KOPT-K1 (cell line): ENCODE results near the gene SNAPIN.
"Not testable (repeated sequence)": the region's sequence is repeated elsewhere in the genome, so short reads cannot be mapped to it uniquely, and the experiment has no call there.

ENCODE experiments used
- H3K27ac ChIP-seq: fragments of 200-600 bp; sonication (generic); 2 replicates; pipeline ENCODE4 v1.5.1; 2016; ENCODE audit warnings: antibody characterized with exemption, mild to moderate bottlenecking, low read depth, low read length; ENCODE audit not compliant: poor library complexity, severe bottlenecking
- H3K36me3 ChIP-seq: fragments of 200-600 bp; sonication (generic); 2 replicates; pipeline ENCODE4 v1.5.1; 2017; ENCODE audit warnings: antibody characterized with exemption, mild to moderate bottlenecking, low read length, moderate library complexity; ENCODE audit not compliant: insufficient read depth
- H3K9me3 ChIP-seq: fragments of 200-600 bp; sonication (generic); 2 replicates; pipeline ENCODE4 v1.5.1; 2017; ENCODE audit warnings: antibody characterized with exemption, low read length, mild to moderate bottlenecking; ENCODE audit not compliant: insufficient read depth, poor library complexity, severe bottlenecking

Gene SNAPIN

DNA sequence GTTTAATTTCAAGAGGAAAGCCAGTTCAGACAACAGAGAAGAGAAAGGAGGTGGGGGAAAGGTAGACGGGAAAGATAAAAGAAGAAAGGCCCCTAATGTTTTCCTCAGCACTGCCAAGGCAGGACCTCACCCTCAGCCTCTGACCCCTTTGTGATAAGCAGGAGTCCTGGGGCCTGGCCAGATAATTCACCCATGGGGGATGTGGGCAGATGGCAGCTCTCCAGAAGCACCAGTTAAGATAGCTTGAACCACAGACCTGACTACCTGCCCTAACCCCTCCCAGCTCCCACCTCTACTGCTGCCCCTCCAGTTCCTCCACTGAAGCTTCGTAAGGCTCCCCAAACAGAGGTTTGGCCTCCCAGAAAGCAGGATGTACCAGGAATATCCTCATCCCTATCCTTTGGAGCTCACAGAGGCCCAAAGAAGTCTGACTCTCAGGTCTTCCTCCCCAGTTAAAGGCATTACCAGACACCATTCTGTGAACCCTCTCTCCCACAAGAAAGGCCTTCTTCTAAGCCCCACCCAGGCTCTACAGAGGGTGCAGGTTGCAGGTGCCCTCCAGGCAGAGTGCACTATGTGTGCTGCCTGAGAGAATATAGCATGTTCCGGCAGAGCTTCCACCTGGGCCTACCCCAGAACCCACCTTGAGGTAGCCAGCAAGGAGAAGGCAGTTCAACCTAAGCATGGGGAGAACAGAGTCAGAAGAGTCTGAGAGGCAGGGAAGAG, 9.2 kb upstream of the SNAPIN start:
- Histone ChIP-seq H3K36me3 (peaks cover 38% of the 10 kb centered on the region), H3K9me3 (no peaks in the 10 kb centered on the region), H3K27ac (peak overlapping the region; percentile 15)

DNA sequence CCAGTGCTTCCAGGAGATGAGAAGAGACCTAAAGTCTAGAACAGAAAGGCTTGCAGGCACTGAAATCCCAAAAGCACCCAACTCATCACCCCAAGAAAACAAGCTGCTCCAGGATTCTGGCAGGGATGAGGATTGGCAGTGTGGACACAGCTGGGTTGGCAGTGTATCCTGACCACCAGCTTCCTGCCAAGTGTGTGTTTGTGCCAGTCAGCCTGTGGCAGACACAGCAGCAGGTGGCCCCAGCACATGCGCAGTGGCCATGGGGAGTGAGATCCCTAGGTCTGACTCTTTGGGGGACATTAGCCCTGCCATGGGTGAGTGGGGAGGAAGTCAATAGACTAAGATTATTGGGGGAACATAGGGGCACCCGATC, 8.7 kb upstream of the SNAPIN start:
- Histone ChIP-seq H3K27ac (peak overlapping the region; percentile 15), H3K36me3 (peaks cover 33% of the 10 kb centered on the region)

DNA sequence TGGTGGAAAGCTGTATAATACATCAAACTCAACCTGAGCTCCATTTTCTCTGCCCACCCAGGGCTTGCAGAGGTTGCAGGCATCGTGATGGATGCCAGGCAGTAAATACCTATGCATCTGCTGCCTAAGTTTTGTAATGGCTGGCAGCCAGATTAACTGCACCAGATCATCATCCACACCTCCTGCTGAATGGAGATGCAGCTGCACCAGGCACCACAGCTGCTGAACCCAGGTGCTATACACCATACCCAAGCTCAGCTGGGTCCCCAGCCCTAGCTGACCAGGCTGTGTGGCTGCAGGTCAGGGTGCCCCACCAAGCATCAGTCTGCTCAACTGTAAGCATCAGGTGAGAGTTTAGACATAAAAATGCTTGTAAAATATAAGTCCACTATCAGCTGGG, 6.7 kb upstream of the SNAPIN start:
- Histone ChIP-seq H3K36me3 (peaks cover 13% of the 10 kb centered on the region), H3K27ac (no peak overlapping the region), H3K9me3 (no peaks in the 10 kb centered on the region)

More for the DNA sequence above, 8.7 kb upstream of the SNAPIN start:
- H3K9me3 ChIP-seq: no peaks in the 10 kb centered on the region

DNA sequence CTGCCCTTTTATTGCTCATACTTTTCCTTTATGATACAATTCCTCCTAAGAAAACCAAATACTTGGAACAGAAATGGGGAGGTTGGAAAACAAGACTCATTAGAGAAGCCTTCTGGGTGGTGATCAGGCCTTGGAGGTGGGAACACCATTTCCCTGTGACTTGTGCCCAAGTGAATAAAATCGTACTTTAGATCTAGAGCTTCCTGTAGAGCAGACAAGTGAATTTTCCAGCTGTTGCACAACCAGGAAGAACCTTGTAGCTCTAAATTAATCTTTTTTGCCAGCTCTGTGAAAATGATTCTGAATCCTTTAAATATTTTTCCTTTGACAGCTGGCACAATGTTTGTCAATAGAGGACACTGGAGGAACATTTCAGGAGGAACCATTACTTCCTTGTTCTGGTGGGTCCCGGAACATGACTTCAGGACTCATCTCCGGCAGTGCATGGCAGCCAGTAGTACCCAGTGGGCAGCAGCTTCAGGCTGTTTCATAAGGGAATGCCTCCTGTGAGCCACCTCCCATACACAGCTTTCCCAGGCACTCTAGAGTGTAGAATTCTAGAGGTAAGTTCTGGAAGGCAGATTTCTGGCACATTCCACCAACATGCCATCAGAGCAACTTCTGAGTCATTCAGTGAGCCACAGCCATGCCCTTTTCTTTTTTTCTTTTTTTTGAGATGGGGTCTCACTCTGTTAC, 5.5 kb upstream of the SNAPIN start:
- Histone ChIP-seq H3K36me3 (peaks cover 3% of the 10 kb centered on the region; the same call in 1 of the 2 replicates), H3K9me3 (no peaks in the 10 kb centered on the region), H3K27ac (no peak overlapping the region)

DNA sequence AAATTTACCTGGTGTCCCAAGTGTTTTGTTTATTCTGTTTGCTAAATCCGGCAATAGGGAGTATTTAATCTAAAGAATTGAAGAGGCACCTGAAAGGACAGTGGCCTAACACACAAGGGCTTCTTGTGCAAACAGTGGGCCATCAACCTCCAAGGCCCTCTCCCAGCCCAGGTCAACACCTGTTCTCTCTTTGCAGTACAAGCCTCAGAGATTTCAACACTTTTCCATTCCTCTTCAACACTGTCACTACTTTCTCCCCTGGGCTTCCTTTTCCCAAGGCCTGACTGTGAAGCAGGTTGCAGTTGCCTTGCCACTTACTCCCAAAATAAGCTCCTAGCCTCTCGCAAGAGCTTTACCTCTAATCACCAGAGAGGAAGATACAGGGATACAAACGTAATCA, 3.2 kb upstream of the SNAPIN start:
- Histone ChIP-seq H3K36me3 (no peaks in the 10 kb centered on the region; the same call in 1 of the 2 replicates), H3K27ac (no peak overlapping the region), H3K9me3 (no peaks in the 10 kb centered on the region)

DNA sequence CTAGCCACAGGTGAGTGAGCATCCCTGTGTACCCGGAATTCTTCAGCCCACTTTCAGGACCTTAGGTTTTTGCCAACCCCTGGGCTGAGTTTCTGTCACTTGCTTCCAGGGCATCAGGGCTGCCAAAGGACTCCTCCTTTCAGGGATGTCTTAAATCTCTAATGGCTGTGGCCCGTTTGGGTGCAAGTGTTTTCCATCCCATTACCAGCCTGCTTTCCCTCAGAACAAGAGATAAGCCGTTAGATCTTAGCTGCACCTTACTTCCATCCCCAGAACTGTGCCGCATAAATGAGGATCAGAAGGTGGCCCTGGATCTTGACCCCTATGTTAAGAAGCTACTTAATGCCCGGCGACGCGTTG, 652 bp downstream of the SNAPIN start:
- no peaks in the 10 kb centered on the region for H3K9me3 ChIP-seq
- peak overlapping the region; percentile 80 for H3K27ac ChIP-seq
- peaks cover 38% of the 10 kb centered on the region for H3K36me3 ChIP-seq

DNA sequence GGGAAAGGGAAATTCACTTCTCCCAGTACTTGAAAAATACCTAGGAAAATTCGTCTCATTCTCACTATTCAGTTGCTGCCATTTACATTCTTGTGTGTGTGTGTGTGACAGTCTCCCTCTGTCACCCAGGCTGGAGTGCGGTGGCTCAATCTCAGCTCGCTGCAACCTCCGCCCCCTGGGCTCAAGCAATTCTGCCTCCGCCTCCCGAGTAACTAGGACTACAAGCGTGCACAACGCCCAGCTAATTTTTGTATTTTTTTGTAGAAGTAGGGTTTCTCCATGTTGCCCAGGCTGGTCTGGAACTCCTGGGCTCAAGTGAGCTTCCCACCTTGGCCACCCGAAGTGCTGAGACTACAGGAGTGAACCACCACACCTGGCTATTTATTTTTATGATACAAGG, 1.2 kb downstream of the SNAPIN start:
- peak overlapping the region; percentile 80 for H3K27ac ChIP-seq
- peaks cover 43% of the 10 kb centered on the region for H3K36me3 ChIP-seq
- no peaks in the 10 kb centered on the region for H3K9me3 ChIP-seq

DNA sequence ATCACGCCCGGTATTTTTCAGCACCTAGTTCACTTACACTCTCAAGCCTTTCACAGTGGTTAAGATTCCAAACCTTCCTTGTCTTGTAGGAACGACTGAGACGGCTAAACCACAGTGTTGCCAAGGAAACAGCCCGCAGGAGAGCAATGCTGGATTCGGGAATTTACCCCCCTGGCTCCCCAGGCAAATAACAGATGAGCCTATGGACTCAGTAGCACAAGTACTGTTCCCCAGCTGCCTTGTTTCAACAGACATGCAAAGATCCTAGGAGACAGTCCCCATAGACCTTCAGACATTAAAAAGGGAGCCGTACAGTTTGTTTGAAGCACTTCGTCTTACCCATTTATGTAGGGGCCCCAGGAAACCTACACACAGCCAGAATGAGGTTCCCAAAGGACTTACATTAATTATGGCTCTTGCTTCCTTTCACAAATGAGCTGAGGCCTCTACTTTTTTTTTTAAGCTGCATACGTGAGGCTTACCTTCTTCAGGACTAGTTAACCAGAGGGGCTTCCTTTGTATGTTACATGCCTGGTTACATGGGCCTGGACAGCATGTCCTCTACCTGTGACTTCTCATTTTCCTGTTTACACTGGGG, 2.7 kb downstream of the SNAPIN start:
- Histone ChIP-seq H3K9me3 (no peaks in the 10 kb centered on the region), H3K36me3 (peaks cover 58% of the 10 kb centered on the region), H3K27ac (no peak overlapping the region)

DNA sequence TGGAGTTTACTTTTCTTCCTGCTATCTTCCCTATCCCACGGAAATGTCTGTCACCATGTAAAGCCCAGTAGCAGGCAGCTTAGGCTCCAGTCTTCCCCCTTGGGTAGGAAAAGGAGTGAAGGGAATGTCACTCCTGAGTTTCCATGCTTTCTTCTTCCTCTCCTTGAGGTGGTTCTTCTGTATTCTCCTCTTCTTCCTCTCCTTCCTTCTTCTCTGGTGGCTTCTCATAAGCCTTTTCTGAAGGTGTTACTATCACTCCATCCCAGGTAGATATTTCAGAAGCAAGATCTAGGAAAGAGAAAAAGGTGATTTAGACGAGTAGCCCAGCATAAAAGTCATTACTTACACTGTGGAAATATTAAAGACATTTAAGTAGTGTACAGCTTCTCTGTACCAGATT, 3.8 kb downstream of the SNAPIN start:
- Histone ChIP-seq H3K36me3 (peaks cover 69% of the 10 kb centered on the region), H3K27ac (no peak overlapping the region), H3K9me3 (no peaks in the 10 kb centered on the region)

DNA sequence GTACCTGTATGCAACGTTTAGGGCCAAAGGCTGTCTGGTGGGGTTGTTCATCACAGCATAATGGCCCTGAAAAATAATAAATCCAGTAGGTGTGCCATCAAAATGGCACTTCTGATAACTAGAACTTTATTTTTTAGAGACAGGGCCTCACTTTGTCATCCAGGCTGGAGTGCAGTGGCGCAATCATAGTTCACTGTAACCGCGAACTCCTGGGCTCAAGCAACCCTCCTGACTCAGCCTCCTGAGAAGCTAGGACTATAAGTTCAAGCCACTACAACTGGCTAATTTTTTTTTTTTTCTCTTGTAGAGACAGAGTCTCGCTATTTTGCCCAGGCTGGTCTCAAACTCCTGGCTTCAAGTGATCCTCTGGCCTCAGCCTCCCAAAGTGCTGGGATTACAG, 4.7 kb downstream of the SNAPIN start:
- Histone ChIP-seq H3K27ac (no peak overlapping the region), H3K9me3 (no peaks in the 10 kb centered on the region), H3K36me3 (peaks cover 78% of the 10 kb centered on the region)

DNA sequence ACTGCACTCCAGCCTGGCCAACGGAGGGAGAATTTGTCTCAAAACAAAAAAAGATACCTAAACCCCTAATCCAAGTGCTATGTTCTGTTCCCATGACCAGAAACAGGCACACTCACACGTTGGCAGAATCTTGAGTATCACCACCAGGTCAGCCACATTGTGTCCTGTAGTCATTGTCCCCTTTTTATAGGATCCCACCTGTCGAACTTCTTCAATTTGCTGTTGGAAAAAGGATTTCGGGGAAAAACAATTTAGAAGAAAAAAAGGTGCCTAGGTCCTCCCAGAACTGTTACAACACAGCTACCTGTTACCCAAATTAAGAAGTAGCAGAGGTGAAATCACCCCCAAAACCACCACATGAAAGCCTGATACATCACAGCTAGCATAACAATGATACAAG, 8.9 kb downstream of the SNAPIN start:
- H3K27ac ChIP-seq: no peak overlapping the region
- no peaks in the 10 kb centered on the region for H3K9me3 ChIP-seq
- peaks cover 76% of the 10 kb centered on the region for H3K36me3 ChIP-seq

DNA sequence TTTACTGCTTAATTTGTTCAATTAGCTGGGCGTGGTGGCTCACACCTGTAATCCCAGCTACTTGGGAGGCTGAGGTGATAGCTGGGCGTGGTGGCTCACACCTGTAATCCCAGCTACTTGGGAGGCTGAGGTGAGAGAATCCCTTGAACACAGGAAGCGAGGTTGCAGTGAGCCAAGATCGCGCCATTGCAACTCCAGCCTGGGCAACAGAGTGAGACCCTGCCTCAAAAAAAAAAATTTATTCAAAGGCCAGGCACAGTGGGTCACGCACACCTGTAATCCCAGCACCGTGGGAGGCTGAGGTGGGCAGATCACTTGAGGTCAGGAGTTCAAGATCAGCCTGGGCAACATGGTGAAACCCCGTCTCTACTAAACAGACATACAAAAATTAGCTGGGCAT, 10.2 kb downstream of the SNAPIN start:
- H3K27ac ChIP-seq, H3K9me3 ChIP-seq: not testable (repeated sequence)
- H3K36me3 ChIP-seq: peaks cover 64% of the 10 kb centered on the region

DNA sequence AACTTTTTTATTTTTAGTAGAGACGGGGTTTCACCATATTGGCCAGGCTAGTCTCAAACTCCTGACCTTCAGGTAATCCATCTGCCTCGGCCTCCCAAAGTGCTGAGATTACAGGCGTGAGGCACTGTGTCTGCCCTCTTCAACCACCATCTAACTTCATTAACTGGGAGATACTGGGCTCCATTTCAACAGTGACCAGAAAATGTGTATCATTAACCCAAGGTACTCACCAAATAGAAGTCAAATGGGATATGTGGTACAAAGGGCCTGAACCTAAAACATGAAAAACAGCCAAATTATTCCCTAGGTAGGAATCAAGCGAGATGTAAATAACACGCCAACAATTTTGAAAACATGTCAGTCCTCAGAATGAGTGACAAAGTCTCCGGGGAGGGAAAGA, 11.1 kb downstream of the SNAPIN start:
- H3K27ac ChIP-seq: peak overlapping the region; percentile 91

DNA sequence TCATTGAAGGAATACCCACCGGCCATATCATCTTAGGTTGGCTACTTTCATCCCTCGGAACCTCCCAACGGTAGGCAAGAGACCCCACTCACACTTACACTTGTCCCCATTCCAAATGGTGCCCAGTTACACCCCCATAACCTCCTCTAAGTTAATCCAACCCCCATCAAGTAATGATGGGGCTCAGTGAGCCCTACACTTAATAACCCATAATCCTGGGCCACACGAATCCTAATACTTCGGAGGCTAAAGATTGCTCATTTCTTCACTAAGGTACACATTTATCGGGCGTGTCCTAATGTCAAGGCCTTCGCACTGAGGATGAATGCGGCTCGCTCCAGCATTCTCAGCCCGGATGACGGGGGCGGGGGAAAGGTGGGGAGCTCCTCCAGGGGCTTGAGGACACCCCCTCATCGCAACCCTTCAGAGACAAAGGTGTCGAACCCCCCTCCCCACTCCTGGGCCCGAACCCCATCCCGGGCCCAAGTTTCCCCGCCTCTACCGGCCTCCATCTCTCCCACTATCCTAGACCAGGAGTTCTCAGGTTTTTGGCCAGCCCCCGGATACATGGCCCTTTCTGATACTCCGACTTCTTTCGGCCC, 11.9 kb downstream of the SNAPIN start:
- Histone ChIP-seq H3K9me3 (no peaks in the 10 kb centered on the region), H3K36me3 (peaks cover 47% of the 10 kb centered on the region), H3K27ac (peak overlapping the region; percentile 91)

More for the DNA sequence above, 11.1 kb downstream of the SNAPIN start:
- Histone ChIP-seq H3K36me3 (peaks cover 55% of the 10 kb centered on the region), H3K9me3 (no peaks in the 10 kb centered on the region)

DNA sequence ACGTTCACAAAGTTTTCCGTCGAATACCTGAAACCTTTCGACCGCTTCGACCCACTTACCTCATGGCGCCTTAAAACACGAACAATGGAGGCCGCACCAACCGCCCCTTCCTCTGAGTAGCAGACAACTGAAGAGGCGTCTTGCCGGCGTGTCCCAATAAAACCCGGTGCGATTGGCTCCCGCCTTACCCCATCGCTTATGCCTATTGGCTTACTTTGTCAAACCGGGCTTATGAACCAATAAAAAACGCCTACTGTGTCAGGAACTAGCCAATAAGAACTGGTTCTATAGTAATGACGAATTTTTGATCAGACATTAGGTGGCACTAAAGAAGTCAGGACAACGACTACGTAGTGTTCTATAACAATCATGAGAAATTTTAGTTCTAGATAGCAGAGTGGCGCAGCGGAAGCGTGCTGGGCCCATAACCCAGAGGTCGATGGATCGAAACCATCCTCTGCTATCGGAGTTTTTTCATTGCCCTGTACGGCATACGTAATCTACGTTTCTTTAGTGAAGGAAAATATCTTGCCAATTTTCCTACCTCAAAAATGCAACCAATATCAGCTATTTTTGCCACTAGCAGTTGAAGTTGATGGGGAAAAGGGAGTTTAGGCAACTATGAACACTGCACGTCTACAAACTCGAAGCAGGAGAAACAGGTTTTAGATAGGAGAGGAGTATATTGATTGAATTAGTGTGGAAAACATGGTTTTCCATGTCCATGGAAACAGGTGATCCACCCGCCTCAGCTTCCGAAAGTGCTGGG, 12.5 kb downstream of the SNAPIN start, which contains the start of gene ILF2:
ILF2 (minus strand) TSS at position 135 of the 769 bp plus-strand sequence; CDS start at position 64, 71 bp downstream.
- Histone ChIP-seq H3K9me3 (no peaks in the 10 kb centered on the region), H3K36me3 (peaks cover 40% of the 10 kb centered on the region), H3K27ac (peak within 1 kb of the TSS; percentile 91)
